Stimulated activated CD4-positive, alpha-beta T cell treated with anti-CD3 and anti-CD28 coated beads, TNF-alpha, amount 100 ng/mL, for 1 hour (primary cell): ENCODE measurements around the gene PPM1H.
"Not testable (repeated sequence)": the region's sequence is repeated elsewhere in the genome, so short reads cannot be mapped to it uniquely, and the experiment has no call there.

Experiments
- DNase-seq, 3 donors: peaks; one replicate each; pipeline ENCODE4 v3.0.0-alpha.2; 2020; ENCODE audit warnings: low read depth in 3 of 3, low spot score in 1 of 3

Gene PPM1H

DNA sequence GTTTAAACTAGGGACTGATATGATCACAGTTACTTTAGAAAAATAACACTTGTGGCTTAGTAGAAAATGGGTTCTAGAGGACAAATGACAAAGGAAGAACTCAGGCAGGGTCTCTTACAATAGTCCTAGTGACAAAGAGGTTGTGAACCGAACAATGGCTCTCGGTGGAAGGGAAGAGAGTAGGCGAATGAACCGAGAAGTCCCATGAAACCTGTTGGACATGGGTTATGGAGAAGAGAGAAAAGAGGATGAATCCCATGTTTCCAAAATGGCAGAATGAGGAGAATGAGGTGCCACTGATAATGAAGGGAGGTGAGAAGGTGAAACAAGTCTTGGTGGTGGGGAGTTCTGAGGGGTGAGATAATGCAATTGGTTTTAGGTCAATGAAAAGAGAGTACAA is 94.1 kb downstream of the PPM1H start:
- no peak for DNase-seq

- no peak for DNase-seq
Observed at GRCh38 chr12:62839869-62840660, 94.9 kb downstream of the PPM1H start.

- DNase-seq: no peak
Observed at GRCh38 chr12:62834971-62835547, 99.9 kb downstream of the PPM1H start.

DNA sequence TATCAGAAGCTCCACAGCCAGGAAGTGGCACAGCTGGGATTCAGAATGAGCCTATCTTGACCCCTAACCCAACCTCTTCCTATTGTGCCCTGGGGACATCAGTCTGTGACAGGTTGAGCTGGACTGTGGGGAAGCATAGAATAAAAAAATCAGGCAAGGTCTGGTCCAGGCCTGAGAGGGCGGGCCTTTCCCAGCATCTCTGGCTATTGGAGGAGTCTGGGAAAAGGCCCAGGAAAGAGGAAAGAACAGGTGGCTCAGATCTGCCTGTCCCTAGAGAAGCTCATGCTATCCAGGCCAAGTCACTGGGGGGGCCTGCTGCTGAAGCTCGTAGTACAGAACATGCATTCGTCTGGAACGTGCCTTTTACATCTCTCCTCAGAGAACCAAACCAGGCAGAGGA is 100.5 kb downstream of the PPM1H start:
- DNase-seq: no peak

GRCh38 chr12:62833634-62834033 is 101.3 kb downstream of the PPM1H start:
- no peak for DNase-seq

DNA sequence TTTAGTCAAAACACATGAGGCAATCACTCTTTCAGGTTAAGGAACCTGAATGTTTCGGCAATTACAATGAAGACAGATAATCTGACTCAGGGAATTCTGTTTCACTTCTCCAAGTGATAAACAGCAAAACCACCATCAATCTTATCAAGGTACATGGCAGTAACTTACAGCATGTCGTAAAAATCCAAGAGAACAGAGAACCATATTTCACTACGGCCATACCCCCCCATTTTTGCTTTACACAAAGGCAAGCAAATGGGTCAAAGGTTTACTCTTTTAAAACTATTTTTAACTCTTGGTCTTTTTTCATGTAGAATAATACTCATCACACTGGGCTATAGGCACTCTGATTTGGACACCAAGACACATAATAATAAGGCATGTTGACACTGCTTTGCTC is 102.4 kb downstream of the PPM1H start:
- no peak for DNase-seq

DNA sequence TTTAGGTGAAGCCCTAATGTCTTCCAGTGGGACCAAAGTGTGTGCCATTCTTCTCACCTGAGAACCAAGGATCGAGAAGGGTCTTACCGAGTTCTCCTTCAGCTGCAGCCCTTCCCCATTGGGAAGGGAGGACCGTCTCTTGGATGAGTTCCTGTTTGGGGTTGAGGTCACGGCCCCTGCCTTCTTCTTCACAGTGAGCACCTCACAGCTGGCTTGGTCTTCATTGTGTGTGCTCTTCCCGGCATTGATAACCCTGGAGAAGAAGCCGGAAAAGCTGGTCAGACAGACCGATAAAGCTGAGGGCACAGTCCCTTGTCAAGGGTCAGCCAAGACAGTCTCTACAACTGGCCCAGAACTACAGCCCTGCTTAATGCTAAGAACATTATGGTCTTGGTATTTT is 102.9 kb downstream of the PPM1H start:
- no peak for DNase-seq

GRCh38 chr12:62827855-62828254 is 107.1 kb downstream of the PPM1H start:
- no peak for DNase-seq

GRCh38 chr12:62827042-62827441 is 107.9 kb downstream of the PPM1H start:
- DNase-seq: no peak

DNA sequence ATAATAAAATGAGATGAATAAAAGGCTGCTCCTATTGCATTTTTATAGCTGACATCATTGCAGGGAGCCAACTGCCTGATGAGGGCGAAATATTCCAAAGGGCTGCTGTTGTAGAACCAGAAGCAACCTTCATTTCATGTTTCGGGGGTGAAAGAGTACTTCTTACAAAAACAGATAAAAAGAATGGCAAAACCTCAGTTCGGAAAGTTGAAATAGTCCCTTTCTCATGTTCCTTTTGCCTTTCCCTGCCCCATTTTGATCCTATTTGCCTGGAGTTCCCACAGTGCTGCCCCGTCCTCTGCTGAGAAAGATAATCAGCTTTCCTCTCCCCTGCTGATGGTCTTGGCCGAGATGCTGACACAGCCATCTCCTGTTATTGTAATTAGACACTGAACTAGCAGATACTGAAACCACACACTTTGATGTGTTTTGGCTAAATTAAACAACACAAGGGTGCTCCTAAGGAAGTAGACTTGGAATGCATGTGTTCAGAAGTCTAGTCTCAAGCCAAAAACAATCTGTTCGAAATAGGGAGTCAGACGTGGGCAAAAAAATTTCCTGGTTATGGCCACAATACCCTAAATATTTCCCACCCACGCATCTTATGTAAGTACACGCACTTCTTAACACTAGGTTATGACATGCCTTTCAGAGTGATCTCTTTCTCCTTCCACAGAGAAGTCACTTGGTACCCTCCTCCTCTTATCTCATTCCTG is 117.2 kb downstream of the PPM1H start:
- no peak for DNase-seq

- no peak for DNase-seq
Observed at GRCh38 chr12:62814243-62814642, 120.7 kb downstream of the PPM1H start.

GRCh38 chr12:62813031-62813829 is 121.7 kb downstream of the PPM1H start:
- peak in 1 of 3 donors; percentile 17 for DNase-seq

DNA sequence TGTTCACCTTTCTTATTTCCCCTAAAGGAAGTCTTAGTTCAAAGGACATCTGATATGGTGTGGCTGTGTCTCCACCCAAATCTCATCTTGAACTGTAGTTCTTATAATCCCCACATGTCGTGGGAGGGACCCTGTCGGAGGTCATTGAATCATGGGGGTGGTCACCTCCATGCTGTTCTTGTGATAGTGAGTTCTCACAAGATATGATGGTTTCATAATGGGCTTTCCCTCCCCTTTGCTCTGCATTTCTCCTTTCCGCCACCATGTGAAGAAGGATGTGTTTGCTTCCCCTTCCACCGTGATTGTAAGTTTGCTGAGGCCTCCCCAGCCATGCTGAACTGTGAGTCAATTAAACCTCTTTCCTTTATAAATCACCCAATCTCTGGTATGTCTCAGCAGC is 123.5 kb downstream of the PPM1H start:
- not testable (repeated sequence) for DNase-seq

DNA sequence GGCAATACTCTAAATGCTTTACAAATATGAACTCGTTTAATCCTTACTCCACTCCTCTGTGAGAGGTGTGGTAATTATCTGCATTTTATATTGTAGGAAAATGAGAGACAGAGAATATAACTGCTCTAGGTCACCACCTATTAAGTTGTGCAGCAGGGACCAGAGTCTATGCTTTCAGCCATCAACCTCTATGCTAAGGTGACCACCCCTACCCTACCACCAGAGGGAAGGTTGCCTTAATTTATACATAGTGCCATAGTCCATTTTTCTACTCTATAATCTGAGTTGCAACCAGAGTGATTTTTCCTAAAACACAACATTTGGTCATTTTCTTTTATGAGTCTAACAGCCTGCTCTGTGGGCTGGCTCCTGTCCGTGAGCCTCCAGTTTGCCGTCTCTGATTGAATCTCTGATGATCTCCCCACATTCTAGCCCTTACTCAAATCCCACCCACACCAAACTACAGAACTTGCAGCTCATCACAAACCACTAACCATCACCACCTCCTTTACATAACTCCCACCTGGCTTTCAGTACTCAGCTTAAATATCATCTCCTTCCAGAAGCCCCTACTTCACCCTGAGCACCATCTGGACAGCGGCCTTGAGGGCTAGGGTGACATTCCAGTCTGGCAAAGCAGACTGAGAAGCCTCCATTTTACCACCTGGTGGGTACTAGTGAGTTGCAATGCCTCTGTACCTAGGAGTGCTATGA is 126.6 kb downstream of the PPM1H start:
- no peak for DNase-seq

GRCh38 chr12:62806893-62807292 is 128.1 kb downstream of the PPM1H start:
- DNase-seq: no peak

- no peak for DNase-seq
Observed at GRCh38 chr12:62806244-62806836, 128.6 kb downstream of the PPM1H start.

GRCh38 chr12:62805517-62805916 is 129.4 kb downstream of the PPM1H start:
- DNase-seq: no peak

- no peak for DNase-seq
Observed at GRCh38 chr12:62803756-62804155, 131.2 kb downstream of the PPM1H start.

- no peak for DNase-seq
Observed at GRCh38 chr12:62802984-62803383, 132.0 kb downstream of the PPM1H start.

- no peak for DNase-seq
Observed at GRCh38 chr12:62802321-62802720, 132.6 kb downstream of the PPM1H start.
